ENCODE data around the gene MYO1D. TPM values are rescaled to one million over a fixed set of nuclear protein-coding genes. Genes with fewer than 3 reads are reported as not detected.
A peak's percentile ranks its signal among the peaks of the same experiment; 100 is the strongest.

Gene MYO1D
- total RNA-seq, 3 donors from 2014 or later: 166 to 495 (median 256) TPM

DNA sequence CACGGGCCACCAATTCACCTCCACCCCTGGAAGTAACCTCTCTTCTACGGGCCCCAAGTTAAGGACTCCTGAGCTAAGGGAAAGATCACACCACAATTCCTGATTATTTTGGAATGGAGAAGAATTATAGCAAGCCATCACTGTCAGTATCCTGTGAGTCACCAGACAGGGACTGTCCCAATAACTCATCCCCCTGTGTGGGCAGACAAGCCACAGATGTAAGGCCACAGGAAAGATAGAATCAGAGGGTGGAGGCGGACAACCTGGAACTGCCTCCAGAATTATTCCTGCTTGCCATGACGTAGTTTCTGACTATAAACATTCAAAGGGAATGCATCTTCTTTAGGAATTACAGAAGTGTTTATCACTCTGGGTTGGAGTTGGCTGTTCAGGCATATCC lies 5.8 kb upstream of the MYO1D start:
- no peak for DNase-seq
- ATAC-seq: no peak
- TF ChIP-seq, protein P1, sequence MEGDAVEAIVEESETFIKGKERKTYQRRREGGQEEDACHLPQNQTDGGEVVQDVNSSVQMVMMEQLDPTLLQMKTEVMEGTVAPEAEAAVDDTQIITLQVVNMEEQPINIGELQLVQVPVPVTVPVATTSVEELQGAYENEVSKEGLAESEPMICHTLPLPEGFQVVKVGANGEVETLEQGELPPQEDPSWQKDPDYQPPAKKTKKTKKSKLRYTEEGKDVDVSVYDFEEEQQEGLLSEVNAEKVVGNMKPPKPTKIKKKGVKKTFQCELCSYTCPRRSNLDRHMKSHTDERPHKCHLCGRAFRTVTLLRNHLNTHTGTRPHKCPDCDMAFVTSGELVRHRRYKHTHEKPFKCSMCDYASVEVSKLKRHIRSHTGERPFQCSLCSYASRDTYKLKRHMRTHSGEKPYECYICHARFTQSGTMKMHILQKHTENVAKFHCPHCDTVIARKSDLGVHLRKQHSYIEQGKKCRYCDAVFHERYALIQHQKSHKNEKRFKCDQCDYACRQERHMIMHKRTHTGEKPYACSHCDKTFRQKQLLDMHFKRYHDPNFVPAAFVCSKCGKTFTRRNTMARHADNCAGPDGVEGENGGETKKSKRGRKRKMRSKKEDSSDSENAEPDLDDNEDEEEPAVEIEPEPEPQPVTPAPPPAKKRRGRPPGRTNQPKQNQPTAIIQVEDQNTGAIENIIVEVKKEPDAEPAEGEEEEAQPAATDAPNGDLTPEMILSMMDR (IDR thresholded peaks at IDR 0.05): no peak
- no peaks in the 10 kb centered on the region for H3K9me3 ChIP-seq
- H3K4me1 ChIP-seq (ENCODE audit: low read depth): no peaks in the 10 kb centered on the region
- H3K4me3 ChIP-seq: no peak overlapping the region
- no peaks in the 10 kb centered on the region for H3K36me3 ChIP-seq (ENCODE audit: low read depth)
- intact Hi-C loops (cut with DNase I, micrococcal nuclease): no loop called here

DNA sequence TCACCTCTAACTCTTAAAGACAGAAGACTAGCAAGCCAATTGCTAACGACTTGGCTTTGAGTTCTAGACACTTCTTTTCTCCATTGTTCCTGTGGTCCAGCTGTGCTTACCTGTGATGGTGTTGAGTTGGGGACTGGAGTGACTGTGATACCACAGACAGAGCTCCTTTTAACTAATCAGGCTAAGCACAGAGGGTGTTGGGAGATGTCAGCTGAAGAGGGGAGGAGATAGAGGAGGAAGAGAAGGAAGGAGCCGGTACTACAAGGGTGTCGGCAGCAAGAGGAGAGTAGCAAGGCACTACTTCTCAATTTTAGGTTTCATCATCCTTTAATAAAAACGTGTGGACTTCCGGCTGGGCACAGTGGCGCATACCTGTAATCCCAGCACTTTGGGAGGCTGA lies 5.1 kb upstream of the MYO1D start:
- Histone ChIP-seq H3K9me3 (no peaks in the 10 kb centered on the region), H3K4me1 (ENCODE audit: low read depth) (no peaks in the 10 kb centered on the region), H3K36me3 (ENCODE audit: low read depth) (no peaks in the 10 kb centered on the region), H3K4me3 (no peak overlapping the region)
- ATAC-seq (no peak), DNase-seq (no peak)
- TF ChIP-seq, protein P1 (IDR thresholded peaks at IDR 0.05): no peak
- intact Hi-C loops (cut with DNase I, micrococcal nuclease): no loop called here

DNA sequence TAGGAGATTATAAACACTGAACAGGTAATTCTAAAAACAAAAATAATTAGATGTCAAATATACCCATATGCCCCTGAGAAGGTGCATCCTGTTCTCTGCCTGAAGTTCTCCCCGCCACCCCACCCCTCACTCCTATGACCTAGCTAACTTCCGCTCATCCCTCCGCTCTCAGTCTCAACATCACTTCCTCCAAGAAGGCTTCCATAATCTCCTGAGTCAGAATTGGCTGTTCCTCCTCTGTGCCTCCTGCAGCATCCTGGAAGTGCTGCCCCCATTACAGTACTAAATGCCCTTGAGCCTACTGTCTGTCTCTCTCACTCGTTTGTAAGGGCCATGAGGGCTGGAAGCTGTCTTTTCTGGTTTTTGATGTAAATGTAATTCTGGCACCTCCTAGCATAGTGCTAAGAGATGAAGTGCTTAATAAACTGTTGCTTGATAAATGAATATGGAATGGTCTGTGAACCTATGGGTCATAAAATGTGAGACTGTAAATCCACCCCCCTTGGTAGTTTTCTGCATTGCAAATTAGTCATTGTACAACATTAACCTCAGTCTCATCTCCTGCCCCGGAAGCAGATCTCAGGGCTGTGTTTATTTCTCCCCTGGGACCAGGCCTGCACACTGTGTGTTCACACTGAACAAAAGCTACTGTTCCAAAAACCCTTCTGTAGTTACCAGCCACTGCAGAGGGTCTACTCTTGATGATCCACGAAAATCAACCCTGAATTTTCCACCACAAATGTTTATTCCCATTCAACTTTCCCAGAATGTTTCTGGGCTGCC lies 3.9 kb upstream of the MYO1D start:
- TF ChIP-seq, protein P1 (IDR thresholded peaks at IDR 0.05): no peak
- Histone ChIP-seq H3K4me1 (ENCODE audit: low read depth) (no peaks in the 10 kb centered on the region), H3K9me3 (no peaks in the 10 kb centered on the region), H3K4me3 (no peak overlapping the region), H3K36me3 (ENCODE audit: low read depth) (no peaks in the 10 kb centered on the region)
- DNase-seq: no peak
- no peak for ATAC-seq
- intact Hi-C loops (cut with DNase I, micrococcal nuclease): no loop called here

DNA sequence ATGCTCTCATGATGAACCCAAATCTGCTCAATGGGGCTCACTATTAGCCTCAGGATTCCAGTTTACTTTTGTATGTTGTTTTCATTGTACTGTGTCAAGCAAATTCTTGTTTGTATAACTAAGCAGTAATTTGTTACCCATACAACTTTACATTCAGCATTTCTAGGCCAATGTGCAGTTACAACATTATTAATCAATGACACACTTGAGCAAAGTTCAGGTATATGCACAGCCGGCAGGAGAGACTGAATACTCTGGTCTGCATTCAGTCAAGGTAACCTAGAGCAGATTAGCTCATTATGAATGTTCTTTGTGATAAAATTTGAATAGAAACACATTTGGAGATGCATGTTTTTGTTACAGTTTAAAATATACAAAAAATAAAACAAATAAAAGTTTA lies 2.2 kb upstream of the MYO1D start:
- TF ChIP-seq, protein P1 (IDR thresholded peaks at IDR 0.05): no peak
- ATAC-seq: no peak
- no peak for DNase-seq
- Histone ChIP-seq H3K4me1 (ENCODE audit: low read depth) (peaks cover 13% of the 10 kb centered on the region), H3K9me3 (no peaks in the 10 kb centered on the region), H3K4me3 (no peak overlapping the region), H3K36me3 (ENCODE audit: low read depth) (no peaks in the 10 kb centered on the region)
- intact Hi-C loops (cut with DNase I, micrococcal nuclease): loop anchor here (5.0 kb wide), 2 partner anchors 92 to 97 kb away; no protein-coding TSS in a partner anchor

DNA sequence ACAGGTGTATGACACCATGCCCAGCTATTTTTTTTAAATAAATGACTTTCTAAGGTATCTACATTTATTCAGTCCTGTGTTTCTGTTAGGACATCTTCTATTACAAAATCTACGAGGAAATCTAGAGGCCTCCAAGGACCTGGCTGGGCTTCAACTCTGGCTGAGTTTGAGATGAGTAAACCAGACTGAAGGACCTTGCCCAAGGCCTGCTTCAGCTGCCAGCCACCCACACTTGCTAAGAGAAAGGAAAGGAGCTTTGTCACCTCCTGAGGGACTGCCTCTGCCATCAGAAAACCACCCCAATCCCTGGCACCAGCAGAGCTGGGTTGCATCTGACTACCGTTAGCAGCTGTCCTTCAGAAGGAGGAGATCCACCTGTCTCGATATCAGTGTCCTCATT lies 1.3 kb upstream of the MYO1D start:
- DNase-seq (peak in 1 of 3 donors; percentile 52), ATAC-seq (no peak)
- TF ChIP-seq, protein P1 (IDR thresholded peaks at IDR 0.05): no peak
- no peak overlapping the region for H3K4me3 ChIP-seq
- no peaks in the 10 kb centered on the region for H3K9me3 ChIP-seq
- peaks cover 18% of the 10 kb centered on the region for H3K4me1 ChIP-seq (ENCODE audit: low read depth)
- H3K36me3 ChIP-seq (ENCODE audit: low read depth): no peaks in the 10 kb centered on the region
- intact Hi-C loops (cut with DNase I, micrococcal nuclease): loop anchor here (5.0 kb wide), 2 partner anchors 91 to 96 kb away; no protein-coding TSS in a partner anchor
